GM18499 (cell line): ENCODE results near the gene PLAC9.

Experiments used
- ATAC-seq: cut with Tn5 transposase; IDR thresholded peaks from one replicate; pipeline ENCODE4 v1.9.1; 2021; ENCODE audit warnings: moderate number of reproducible peaks; ENCODE audit not compliant: insufficient read depth, unreplicated experiment

PLAC9 gene

GRCh38 chr10:80174641-80175395, 42.3 kb downstream of the PLAC9 start:
- ATAC-seq, result no peak

- ATAC-seq, result no peak
Measured at GRCh38 chr10:80176526-80176925, 44.0 kb downstream of the PLAC9 start.

DNA sequence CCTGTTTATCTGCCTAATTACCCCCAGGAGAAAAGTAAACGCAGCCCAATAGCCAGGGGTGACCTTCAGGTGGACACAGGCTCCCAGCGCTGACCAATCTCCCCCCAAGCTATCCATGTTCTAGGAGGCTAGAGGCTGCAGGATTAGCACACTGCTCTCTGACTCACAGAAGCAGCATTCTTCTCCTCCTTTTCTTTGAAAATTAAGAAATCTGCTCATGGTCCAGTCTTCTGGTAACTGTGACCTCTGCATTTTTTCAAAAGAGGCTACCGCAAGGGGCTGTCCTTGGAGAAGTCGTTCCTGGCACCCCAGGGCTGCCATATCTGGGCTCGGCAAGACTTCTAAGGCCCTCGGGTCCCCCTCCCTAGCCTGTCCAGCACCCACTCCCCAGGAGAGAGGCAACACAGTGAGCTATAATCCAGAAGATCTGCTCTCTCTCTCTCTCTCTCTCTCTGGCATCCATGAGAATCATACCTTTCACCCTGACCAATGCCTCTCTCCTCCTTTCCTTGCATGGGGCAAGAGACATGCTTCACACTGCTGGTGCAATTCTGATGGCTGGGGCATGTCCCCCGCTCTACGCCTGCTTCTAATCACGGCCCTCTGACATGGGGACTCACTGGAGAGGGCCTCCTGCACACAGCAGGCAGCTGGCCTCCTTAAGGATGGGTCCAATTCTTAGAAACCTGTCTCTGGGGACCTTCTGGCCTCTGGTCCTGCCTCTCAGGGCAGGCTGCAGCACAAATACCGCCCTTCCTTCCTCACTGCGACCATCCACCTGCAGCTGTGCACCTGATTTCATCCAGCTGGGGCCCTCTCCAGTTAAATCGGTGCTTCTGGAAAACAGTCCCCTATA, 45.5 kb downstream of the PLAC9 start:
- no peak for ATAC-seq

GRCh38 chr10:80182986-80183385, 50.5 kb downstream of the PLAC9 start:
- ATAC-seq, result no peak

DNA sequence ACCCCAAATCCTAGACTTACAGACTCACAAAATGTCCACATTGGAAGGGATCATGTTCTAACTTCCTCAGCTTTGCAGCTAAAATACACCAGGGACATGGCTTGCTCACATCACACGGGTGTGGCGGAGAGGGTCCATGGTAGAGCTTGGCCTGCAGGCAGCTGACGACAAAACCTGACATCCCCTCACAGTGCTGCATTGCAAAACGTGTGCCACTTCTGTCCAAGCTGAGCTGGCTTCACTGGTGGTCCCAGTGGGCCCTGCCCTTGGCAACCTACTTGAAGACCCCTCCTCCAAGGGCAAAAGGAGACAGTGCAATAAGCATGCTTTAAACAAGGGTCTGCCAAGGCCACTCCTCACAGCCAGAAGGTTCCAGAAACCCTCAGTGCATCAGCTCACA, 50.9 kb downstream of the PLAC9 start:
- ATAC-seq, result no peak

DNA sequence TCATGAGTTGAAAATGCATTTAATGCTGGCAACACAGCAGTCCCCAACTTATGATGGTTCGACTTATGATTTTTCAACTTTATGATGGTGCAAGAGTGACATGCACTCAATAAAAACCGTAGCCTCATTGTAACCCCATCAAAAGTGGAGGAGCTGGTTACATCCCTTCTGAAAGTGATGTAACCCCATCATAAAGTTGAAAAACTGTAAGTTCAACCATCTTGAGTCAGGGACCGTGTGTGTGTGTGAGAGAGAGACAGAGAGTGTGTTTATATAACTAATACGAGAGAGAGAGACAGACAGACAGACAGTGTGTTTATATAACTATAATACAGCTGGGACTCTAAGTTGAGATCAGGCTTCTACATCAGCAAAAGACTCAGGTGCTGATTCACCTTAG, 51.8 kb downstream of the PLAC9 start:
- no peak for ATAC-seq

- ATAC-seq, result no peak
Measured at GRCh38 chr10:80185578-80186299, 53.2 kb downstream of the PLAC9 start.

GRCh38 chr10:80186364-80187012, 54.0 kb downstream of the PLAC9 start:
- ATAC-seq, result no peak

DNA sequence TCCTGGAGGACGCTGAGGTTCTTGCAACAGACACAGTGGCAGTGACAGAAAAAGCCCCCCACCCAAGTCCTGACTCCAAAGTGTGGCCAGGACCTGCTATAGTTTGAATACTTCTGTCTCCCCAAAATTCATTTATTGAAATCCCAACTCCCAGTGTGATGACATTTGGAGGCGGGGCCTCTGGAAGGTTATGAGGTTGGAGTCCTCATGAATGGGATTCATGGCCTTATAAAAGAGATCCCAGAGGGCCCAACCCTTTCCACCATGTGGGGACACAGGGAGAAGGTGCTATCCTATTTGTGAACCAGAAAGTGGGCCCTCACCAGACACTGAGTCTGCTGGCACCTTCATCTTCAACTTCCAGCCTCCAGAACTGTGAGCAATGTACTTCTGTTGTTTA, 54.5 kb downstream of the PLAC9 start:
- no peak for ATAC-seq

DNA sequence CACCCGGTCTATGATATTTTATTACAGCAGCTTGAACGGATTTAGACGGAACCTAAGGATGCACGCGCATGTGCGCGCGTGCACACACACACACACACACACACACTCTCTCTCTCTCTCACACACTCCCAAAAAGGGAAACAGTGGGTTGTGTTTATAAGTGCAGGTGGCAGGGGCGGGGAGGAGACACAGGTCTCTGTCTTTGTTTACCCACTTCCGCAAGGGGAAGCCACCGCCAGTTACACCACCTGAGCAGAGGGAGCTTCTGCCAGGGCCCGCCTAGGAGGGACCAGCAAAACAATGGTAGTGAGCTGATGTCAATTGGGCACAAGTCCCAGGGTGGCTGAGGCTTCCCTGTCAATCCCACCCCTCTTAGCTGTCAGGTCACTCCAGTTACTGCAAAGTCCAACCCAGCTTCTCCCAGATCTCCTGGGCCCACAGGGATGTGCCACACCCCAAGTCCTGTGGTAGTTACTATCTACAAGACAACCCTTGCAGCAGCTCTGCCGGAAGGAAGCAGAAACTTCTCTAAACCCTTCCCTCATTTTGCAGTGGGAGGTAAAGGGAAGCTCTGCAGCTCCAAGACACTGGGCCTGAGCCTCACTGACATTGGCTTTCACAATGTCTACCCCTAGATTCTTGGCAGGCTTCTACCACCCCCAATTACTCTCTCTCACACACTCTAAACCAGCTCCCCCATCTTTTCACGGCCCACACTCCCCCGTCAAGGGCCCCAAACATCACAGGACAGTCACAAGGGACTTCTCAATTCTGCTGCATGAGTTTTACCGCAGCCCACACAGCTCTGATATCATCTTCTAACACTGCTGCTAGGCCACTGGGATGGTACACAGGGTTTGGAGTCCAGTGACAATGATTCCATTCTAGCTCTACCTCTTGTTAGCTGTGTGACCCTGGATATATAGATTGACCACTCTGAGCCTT, 55.2 kb downstream of the PLAC9 start:
- ATAC-seq, result peak; percentile 56

GRCh38 chr10:80188713-80189112, 56.2 kb downstream of the PLAC9 start:
- ATAC-seq, result no peak

GRCh38 chr10:80191589-80192270, 59.2 kb downstream of the PLAC9 start:
- no peak for ATAC-seq

DNA sequence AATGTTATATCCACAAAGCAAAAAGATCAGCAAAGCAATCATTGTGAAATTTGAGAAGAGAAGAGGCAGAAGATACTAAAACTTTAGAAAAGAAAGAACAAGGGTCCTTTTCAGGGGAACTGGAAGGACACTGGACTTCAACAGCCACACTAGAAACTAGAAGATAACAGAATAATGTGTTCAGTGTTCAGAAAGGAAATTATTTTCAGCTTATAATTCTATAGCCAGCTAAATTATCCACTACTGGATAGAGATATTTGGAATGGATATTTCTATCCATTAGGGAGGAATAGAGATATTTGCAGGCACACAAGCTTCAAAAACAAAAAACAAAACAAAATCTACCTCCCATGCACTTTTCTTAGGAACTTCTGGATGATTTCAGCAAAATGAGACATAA, 60.0 kb downstream of the PLAC9 start:
- no peak for ATAC-seq

GRCh38 chr10:80194373-80195045, 62.0 kb downstream of the PLAC9 start:
- ATAC-seq, result no peak
